Neural progenitor cell (in vitro differentiated cells): ENCODE results near the gene BAIAP2. TPM values are rescaled to one million over a fixed set of nuclear protein-coding genes. Genes with fewer than 3 reads are reported as not detected.

Experiments used
- DNase-seq: peaks from one replicate; pipeline ENCODE4 v3.0.0-alpha.2; 2016; ENCODE audit warnings: low spot score
- H2AFZ ChIP-seq: fragments of 200-600 bp; sonication (generic); replicated peaks from 2 replicates; pipeline ENCODE4 v1.6.1; 2016; ENCODE audit warnings: antibody characterized with exemption
- H3F3A ChIP-seq: fragments of 200-600 bp; sonication (generic); 2 replicates; pipeline ENCODE4 v1.6.1; 2016; ENCODE audit warnings: antibody characterized with exemption, low read depth
- H3K27ac ChIP-seq: fragments of 200-600 bp; sonication (generic); 2 replicates; pipeline ENCODE4 v1.5.1; 2016; ENCODE audit warnings: mild to moderate bottlenecking
- H3K27me3 ChIP-seq: fragments of 200-600 bp; sonication (generic); 2 replicates; pipeline ENCODE4 v1.6.1; 2016; ENCODE audit warnings: mild to moderate bottlenecking, moderate library complexity
- H3K36me3 ChIP-seq: fragments of 200-600 bp; sonication (generic); 2 replicates; pipeline ENCODE4 v1.5.1; 2016
- H3K4me1 ChIP-seq: fragments of 200-600 bp; sonication (generic); 2 replicates; pipeline ENCODE4 v1.6.1; 2016; ENCODE audit warnings: mixed run types
- H3K4me2 ChIP-seq: fragments of 200-600 bp; sonication (generic); 2 replicates; pipeline ENCODE4 v1.6.1; 2016
- H3K4me3 ChIP-seq: fragments of 200-600 bp; sonication (generic); 2 replicates; pipeline ENCODE4 v1.5.1; 2016
- H3K79me2 ChIP-seq: fragments of 200-600 bp; sonication (generic); 2 replicates; pipeline ENCODE4 v1.6.1; 2016; ENCODE audit warnings: low read depth
- H3K9ac ChIP-seq: fragments of 200-600 bp; sonication (generic); 2 replicates; pipeline ENCODE4 v1.6.1; 2016
- H3K9me3 ChIP-seq: fragments of 200-600 bp; sonication (generic); 2 replicates; pipeline ENCODE4 v1.5.1; 2016; ENCODE audit warnings: low read depth
- H4K20me1 ChIP-seq: fragments of 200-600 bp; sonication (generic); 2 replicates; pipeline ENCODE4 v1.6.1; 2016; ENCODE audit warnings: low read depth
- H3K27ac Mint-ChIP-seq: 3 replicates; pipeline ENCODE4 v1.8.0; 2021; ENCODE audit warnings: mixed read lengths
- H3K27me3 Mint-ChIP-seq: 2 replicates; pipeline ENCODE4 v1.8.0; 2022; ENCODE audit warnings: low read depth, mild to moderate bottlenecking, inconsistent platforms, moderate library complexity, mixed read lengths; ENCODE audit not compliant: insufficient read depth
- H3K36me3 Mint-ChIP-seq: 3 replicates; pipeline ENCODE4 v1.8.0; 2021; ENCODE audit warnings: mixed read lengths
- H3K4me1 Mint-ChIP-seq: 3 replicates; pipeline ENCODE4 v1.8.0; 2021; ENCODE audit warnings: mixed read lengths
- H3K4me3 Mint-ChIP-seq: 3 replicates; pipeline ENCODE4 v1.8.0; 2021; ENCODE audit warnings: mild to moderate bottlenecking, moderate library complexity, mixed read lengths
- H3K9me3 Mint-ChIP-seq: 3 replicates; pipeline ENCODE4 v1.8.0; 2020; ENCODE audit warnings: mixed read lengths
- EZH2 ChIP-seq: fragments of 200-600 bp; sonication (generic); IDR thresholded peaks from 2 replicates; pipeline ENCODE4 v1.6.1; 2017; ENCODE audit warnings: antibody characterized with exemption, mild to moderate bottlenecking, moderate library complexity
- EZH2phosphoT487 ChIP-seq: fragments of 200-600 bp; sonication (generic); IDR thresholded peaks from 2 replicates; pipeline ENCODE4 v1.6.1; 2017; ENCODE audit warnings: antibody characterized with exemption
- total RNA-seq: library from RNA; depleted of rRNA; stranded (reverse); fragments of >200 nt; gene quantifications from 2 replicates; pipeline ENCODE4 v1.2.3, GENCODE V29; 2015; ENCODE audit warnings: low replicate concordance
- TF ChIP-seq, protein P1 (sequence below): fragments of 200-600 bp; sonication (generic); IDR thresholded peaks from 2 replicates; pipeline ENCODE4 v1.5.1; 2017; ENCODE audit warnings: antibody characterized with exemption, mild to moderate bottlenecking

Gene BAIAP2
- total RNA-seq, 1 donor from 2014 or later, result 15.6 TPM

GRCh38 chr17:81102869-81103268, 67.9 kb downstream of the BAIAP2 start:
- no peaks in the 10 kb centered on the region for H3K27me3 Mint-ChIP-seq
- no peaks in the 10 kb centered on the region for H3K9me3 Mint-ChIP-seq
- Histone ChIP-seq H3K9me3 (no peaks in the 10 kb centered on the region), H3K4me3 (no peak overlapping the region), H4K20me1 (peaks cover 13% of the 10 kb centered on the region), H2AFZ (no peak overlapping the region), H3K27me3 (no peaks in the 10 kb centered on the region), H3K4me1 (no peaks in the 10 kb centered on the region), H3F3A (no peaks in the 10 kb centered on the region), H3K79me2 (no peaks in the 10 kb centered on the region), H3K9ac (no peak overlapping the region), H3K27ac (no peak overlapping the region), H3K4me2 (no peak overlapping the region), H3K36me3 (no peaks in the 10 kb centered on the region)
- TF ChIP-seq, protein P1, sequence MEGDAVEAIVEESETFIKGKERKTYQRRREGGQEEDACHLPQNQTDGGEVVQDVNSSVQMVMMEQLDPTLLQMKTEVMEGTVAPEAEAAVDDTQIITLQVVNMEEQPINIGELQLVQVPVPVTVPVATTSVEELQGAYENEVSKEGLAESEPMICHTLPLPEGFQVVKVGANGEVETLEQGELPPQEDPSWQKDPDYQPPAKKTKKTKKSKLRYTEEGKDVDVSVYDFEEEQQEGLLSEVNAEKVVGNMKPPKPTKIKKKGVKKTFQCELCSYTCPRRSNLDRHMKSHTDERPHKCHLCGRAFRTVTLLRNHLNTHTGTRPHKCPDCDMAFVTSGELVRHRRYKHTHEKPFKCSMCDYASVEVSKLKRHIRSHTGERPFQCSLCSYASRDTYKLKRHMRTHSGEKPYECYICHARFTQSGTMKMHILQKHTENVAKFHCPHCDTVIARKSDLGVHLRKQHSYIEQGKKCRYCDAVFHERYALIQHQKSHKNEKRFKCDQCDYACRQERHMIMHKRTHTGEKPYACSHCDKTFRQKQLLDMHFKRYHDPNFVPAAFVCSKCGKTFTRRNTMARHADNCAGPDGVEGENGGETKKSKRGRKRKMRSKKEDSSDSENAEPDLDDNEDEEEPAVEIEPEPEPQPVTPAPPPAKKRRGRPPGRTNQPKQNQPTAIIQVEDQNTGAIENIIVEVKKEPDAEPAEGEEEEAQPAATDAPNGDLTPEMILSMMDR, result no peak
- TF ChIP-seq EZH2 (no peak), EZH2phosphoT487 (no peak)
- H3K4me1 Mint-ChIP-seq, result peaks cover 9% of the 10 kb centered on the region
- DNase-seq, result no peak
- no peak overlapping the region for H3K4me3 Mint-ChIP-seq
- no peaks in the 10 kb centered on the region for H3K36me3 Mint-ChIP-seq
- no peak overlapping the region for H3K27ac Mint-ChIP-seq

DNA sequence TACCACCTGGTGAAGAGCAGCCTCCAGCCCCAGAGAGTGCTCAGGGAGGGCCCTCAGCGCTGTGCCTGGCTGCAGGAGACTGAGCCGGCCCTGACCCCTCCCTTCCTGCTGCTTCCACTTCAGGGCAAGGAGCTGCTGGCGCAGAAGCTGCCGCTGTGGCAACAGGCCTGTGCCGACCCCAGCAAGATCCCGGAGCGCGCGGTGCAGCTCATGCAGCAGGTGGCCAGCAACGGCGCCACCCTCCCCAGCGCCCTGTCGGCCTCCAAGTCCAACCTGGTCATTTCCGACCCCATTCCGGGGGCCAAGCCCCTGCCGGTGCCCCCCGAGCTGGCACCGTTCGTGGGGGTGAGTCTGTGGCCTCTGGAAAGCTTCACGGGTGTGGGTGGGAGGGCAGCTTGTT, 68.4 kb downstream of the BAIAP2 start:
- Histone ChIP-seq H3K4me2 (no peak overlapping the region), H2AFZ (no peak overlapping the region), H3K4me3 (no peak overlapping the region), H3K9me3 (no peaks in the 10 kb centered on the region), H4K20me1 (peaks cover 13% of the 10 kb centered on the region), H3K9ac (no peak overlapping the region), H3F3A (no peaks in the 10 kb centered on the region), H3K36me3 (no peaks in the 10 kb centered on the region), H3K4me1 (no peaks in the 10 kb centered on the region), H3K27ac (no peak overlapping the region), H3K79me2 (no peaks in the 10 kb centered on the region), H3K27me3 (no peaks in the 10 kb centered on the region)
- Mint-ChIP-seq H3K4me1 (peaks cover 6% of the 10 kb centered on the region), H3K36me3 (no peaks in the 10 kb centered on the region), H3K9me3 (no peaks in the 10 kb centered on the region), H3K27me3 (no peaks in the 10 kb centered on the region), H3K4me3 (no peak overlapping the region), H3K27ac (no peak overlapping the region)
- no peak for DNase-seq
- TF ChIP-seq EZH2, result no peak

DNA sequence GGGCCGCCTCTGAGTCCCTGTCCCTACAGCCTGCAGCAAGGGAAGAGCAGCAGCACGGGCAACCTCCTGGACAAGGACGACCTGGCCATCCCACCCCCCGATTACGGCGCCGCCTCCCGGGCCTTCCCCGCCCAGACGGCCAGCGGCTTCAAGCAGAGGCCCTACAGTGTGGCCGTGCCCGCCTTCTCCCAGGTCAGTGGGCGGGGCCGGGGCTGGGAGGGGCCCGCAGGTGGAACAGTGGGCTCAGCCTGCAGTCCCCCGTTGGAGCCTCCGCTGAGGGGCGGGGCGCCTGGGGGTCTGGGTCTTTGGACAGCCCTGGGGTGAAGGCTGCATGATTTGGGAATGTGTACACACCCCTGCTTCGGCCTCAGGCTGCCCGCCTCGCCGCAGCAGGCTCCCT, 71.8 kb downstream of the BAIAP2 start:
- H3K9me3 ChIP-seq, result no peaks in the 10 kb centered on the region
- no peak overlapping the region for H3K4me3 ChIP-seq
- Mint-ChIP-seq H3K4me1 (peaks cover 5% of the 10 kb centered on the region), H3K27me3 (peaks cover 4% of the 10 kb centered on the region), H3K9me3 (no peaks in the 10 kb centered on the region), H3K36me3 (peaks cover 4% of the 10 kb centered on the region), H3K4me3 (no peak overlapping the region), H3K27ac (no peak overlapping the region)
- no peaks in the 10 kb centered on the region for H3K36me3 ChIP-seq
- no peaks in the 10 kb centered on the region for H3K27me3 ChIP-seq
- no peaks in the 10 kb centered on the region for H3F3A ChIP-seq
- H3K4me2 ChIP-seq, result no peak overlapping the region
- H4K20me1 ChIP-seq, result peaks cover 7% of the 10 kb centered on the region
- no peak overlapping the region for H2AFZ ChIP-seq
- H3K27ac ChIP-seq, result no peak overlapping the region
- no peaks in the 10 kb centered on the region for H3K4me1 ChIP-seq
- no peak for DNase-seq
- no peaks in the 10 kb centered on the region for H3K79me2 ChIP-seq
- no peak overlapping the region for H3K9ac ChIP-seq
- TF ChIP-seq EZH2 (no peak), EZH2phosphoT487 (no peak)
- TF ChIP-seq, protein P1, result no peak

DNA sequence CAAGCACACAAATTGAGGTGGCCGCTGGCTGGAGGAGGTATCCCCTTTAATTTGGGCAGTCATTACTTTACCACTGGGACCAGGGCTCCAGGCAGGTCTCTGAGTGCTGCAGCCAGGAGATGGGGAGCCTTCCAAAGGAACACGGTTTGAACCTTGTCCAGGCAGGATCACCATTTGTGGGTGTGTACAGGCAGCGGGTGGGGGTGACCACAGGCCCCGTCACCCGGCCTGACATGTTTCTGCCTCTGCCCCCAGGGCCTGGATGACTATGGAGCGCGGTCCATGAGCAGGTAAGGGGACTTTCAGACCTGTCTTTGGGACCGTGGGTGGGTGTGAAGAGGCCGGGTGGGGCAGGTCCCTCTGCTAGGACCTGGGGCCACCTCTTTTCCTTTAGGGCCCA, 73.3 kb downstream of the BAIAP2 start:
- Histone ChIP-seq H3K9me3 (no peaks in the 10 kb centered on the region), H3F3A (no peaks in the 10 kb centered on the region), H3K9ac (no peak overlapping the region), H3K4me3 (no peak overlapping the region), H3K79me2 (no peaks in the 10 kb centered on the region), H4K20me1 (no peaks in the 10 kb centered on the region), H3K27ac (no peak overlapping the region), H3K36me3 (no peaks in the 10 kb centered on the region), H3K27me3 (no peaks in the 10 kb centered on the region), H3K4me2 (no peak overlapping the region), H3K4me1 (no peaks in the 10 kb centered on the region), H2AFZ (no peak overlapping the region)
- H3K9me3 Mint-ChIP-seq, result no peaks in the 10 kb centered on the region
- H3K27me3 Mint-ChIP-seq, result peaks cover 4% of the 10 kb centered on the region
- H3K27ac Mint-ChIP-seq, result no peak overlapping the region
- peaks cover 6% of the 10 kb centered on the region for H3K4me1 Mint-ChIP-seq
- no peak for DNase-seq
- TF ChIP-seq EZH2 (no peak), EZH2phosphoT487 (no peak)
- TF ChIP-seq, protein P1, result no peak
- no peak overlapping the region for H3K4me3 Mint-ChIP-seq
- peaks cover 4% of the 10 kb centered on the region for H3K36me3 Mint-ChIP-seq
